Glutamatergic neuron (in vitro differentiated cells): ENCODE data around the gene ZNF423. TPM values are rescaled to one million over a fixed set of nuclear protein-coding genes. Genes with fewer than 3 reads are reported as not detected.

Source experiments
- DNase-seq: peaks from one replicate; pipeline ENCODE4 v3.0.0; 2022
- H3K27ac Mint-ChIP-seq: one replicate; pipeline ENCODE4 v1.8.0; 2020; ENCODE audit warnings: mild to moderate bottlenecking, mixed read lengths, inconsistent platforms; ENCODE audit not compliant: unreplicated experiment
- H3K27me3 Mint-ChIP-seq: one replicate; pipeline ENCODE4 v1.8.0; 2020; ENCODE audit warnings: mild to moderate bottlenecking, moderate library complexity, mixed read lengths, inconsistent platforms; ENCODE audit not compliant: unreplicated experiment
- H3K36me3 Mint-ChIP-seq: one replicate; pipeline ENCODE4 v1.8.0; 2020; ENCODE audit warnings: mild to moderate bottlenecking, mixed read lengths, inconsistent platforms; ENCODE audit not compliant: unreplicated experiment
- H3K4me1 Mint-ChIP-seq: one replicate; pipeline ENCODE4 v1.8.0; 2020; ENCODE audit warnings: mild to moderate bottlenecking, low read depth, mixed read lengths, inconsistent platforms; ENCODE audit not compliant: unreplicated experiment
- H3K4me3 Mint-ChIP-seq: one replicate; pipeline ENCODE4 v1.8.0; 2020; ENCODE audit warnings: mild to moderate bottlenecking, mixed read lengths, inconsistent platforms; ENCODE audit not compliant: unreplicated experiment
- H3K9me3 Mint-ChIP-seq: one replicate; pipeline ENCODE4 v1.8.0; 2020; ENCODE audit warnings: mild to moderate bottlenecking, moderate library complexity, mixed read lengths, inconsistent platforms; ENCODE audit not compliant: unreplicated experiment
- CTCF ChIP-seq: fragments of 200-600 bp; sonication (generic); IDR thresholded peaks from one replicate; pipeline ENCODE4 v1.5.0; 2021; ENCODE audit not compliant: partially characterized antibody, unreplicated experiment
- total RNA-seq: library from RNA; stranded (reverse); fragmentation: NEBNext Ultra II Directional; extraction: Animal tissue kit (Norgen Biotek cat#: 25700); gene quantifications from one replicate; pipeline ENCODE4 v1.2.1, GENCODE V29; 2021; ENCODE audit not compliant: unreplicated experiment

ZNF423 gene
- total RNA-seq, 1 donor from 2014 or later = 149 TPM

GRCh38 chr16:49489686-49490320, 366.1 kb downstream of the ZNF423 start:
- peaks cover 9% of the 10 kb centered on the region for H3K27me3 Mint-ChIP-seq

GRCh38 chr16:49488740-49489525, 367.0 kb downstream of the ZNF423 start:
- Mint-ChIP-seq H3K4me1 (peaks cover 9% of the 10 kb centered on the region), H3K9me3 (peaks cover 18% of the 10 kb centered on the region), H3K27me3 (peaks cover 9% of the 10 kb centered on the region), H3K4me3 (no peak overlapping the region), H3K36me3 (no peaks in the 10 kb centered on the region), H3K27ac (no peak overlapping the region)
- no peak for TF ChIP-seq CTCF
- peak; percentile 5 for DNase-seq

More at GRCh38 chr16:49489686-49490320, 366.1 kb downstream of the ZNF423 start:
- Mint-ChIP-seq H3K4me3 (no peak overlapping the region), H3K27ac (no peak overlapping the region), H3K36me3 (no peaks in the 10 kb centered on the region), H3K4me1 (peaks cover 16% of the 10 kb centered on the region), H3K9me3 (peaks cover 18% of the 10 kb centered on the region)
- peak; percentile 2 for DNase-seq
- no peak for TF ChIP-seq CTCF

- Mint-ChIP-seq H3K27ac (no peak overlapping the region), H3K4me1 (peaks cover 7% of the 10 kb centered on the region), H3K27me3 (peaks cover 9% of the 10 kb centered on the region), H3K4me3 (no peak overlapping the region), H3K9me3 (peaks cover 14% of the 10 kb centered on the region), H3K36me3 (no peaks in the 10 kb centered on the region)
- no peak for TF ChIP-seq CTCF
- DNase-seq = peak; percentile 2
Measured at GRCh38 chr16:49488336-49488735, 367.6 kb downstream of the ZNF423 start.

- H3K27ac Mint-ChIP-seq = no peak overlapping the region
- peaks cover 6% of the 10 kb centered on the region for H3K27me3 Mint-ChIP-seq
- H3K4me1 Mint-ChIP-seq = peaks cover 3% of the 10 kb centered on the region
- no peaks in the 10 kb centered on the region for H3K36me3 Mint-ChIP-seq
- no peak for TF ChIP-seq CTCF
- H3K4me3 Mint-ChIP-seq = no peak overlapping the region
- H3K9me3 Mint-ChIP-seq = peaks cover 11% of the 10 kb centered on the region
- peak; percentile 0 for DNase-seq
Measured at GRCh38 chr16:49487746-49488145, 368.2 kb downstream of the ZNF423 start.

GRCh38 chr16:49486400-49486799, 369.5 kb downstream of the ZNF423 start:
- DNase-seq = peak; percentile 2
- H3K9me3 Mint-ChIP-seq = peaks cover 11% of the 10 kb centered on the region
- TF ChIP-seq CTCF = no peak
- H3K36me3 Mint-ChIP-seq = no peaks in the 10 kb centered on the region
- peaks cover 6% of the 10 kb centered on the region for H3K27me3 Mint-ChIP-seq
- H3K27ac Mint-ChIP-seq = no peak overlapping the region
- no peak overlapping the region for H3K4me3 Mint-ChIP-seq
- H3K4me1 Mint-ChIP-seq = peaks cover 3% of the 10 kb centered on the region
